ENCODE measurements around the gene APLP2.

The APLP2 gene

DNA sequence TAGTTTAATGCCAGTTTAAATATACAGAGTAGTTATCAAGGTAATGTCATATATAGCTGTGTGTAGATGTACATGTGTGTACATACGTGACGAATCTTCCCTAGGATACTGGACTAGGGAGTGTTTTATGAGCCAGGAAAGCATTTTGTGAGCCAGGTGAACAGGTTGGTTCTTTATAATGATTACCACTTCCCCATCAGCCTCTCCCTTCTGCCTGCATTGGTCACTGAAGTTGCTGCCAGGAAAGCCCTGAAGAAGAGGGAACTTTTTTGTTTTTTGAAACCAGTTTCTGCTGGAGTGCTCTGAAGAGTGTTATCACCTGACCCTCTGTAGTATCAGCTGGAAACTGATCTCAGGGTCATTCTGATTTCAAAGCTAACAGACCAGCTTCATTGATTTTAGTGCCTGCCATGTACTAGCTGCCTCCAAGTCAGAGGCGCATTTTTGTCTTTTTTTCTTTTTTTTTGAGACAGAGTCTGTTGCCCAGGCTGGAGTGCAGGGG lies 75.7 kb downstream of the APLP2 start (continued):
- TF ChIP-seq POU6F1 (CRISPR knock-in tag; IDR thresholded peaks at IDR 0.05; ENCODE audit: borderline replicate concordance, low read depth), result no peak
- TF ChIP-seq, protein P1, sequence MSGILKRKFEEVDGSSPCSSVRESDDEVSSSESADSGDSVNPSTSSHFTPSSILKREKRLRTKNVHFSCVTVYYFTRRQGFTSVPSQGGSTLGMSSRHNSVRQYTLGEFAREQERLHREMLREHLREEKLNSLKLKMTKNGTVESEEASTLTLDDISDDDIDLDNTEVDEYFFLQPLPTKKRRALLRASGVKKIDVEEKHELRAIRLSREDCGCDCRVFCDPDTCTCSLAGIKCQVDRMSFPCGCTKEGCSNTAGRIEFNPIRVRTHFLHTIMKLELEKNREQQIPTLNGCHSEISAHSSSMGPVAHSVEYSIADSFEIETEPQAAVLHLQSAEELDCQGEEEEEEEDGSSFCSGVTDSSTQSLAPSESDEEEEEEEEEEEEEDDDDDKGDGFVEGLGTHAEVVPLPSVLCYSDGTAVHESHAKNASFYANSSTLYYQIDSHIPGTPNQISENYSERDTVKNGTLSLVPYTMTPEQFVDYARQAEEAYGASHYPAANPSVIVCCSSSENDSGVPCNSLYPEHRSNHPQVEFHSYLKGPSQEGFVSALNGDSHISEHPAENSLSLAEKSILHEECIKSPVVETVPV (CRISPR knock-in tag; IDR thresholded peaks at IDR 0.05), result no peak
- TF ChIP-seq ZFP30 (CRISPR knock-in tag; IDR thresholded peaks at IDR 0.05), result no peak

GRCh38 chr11:130145975-130146776 lies 76.5 kb downstream of the APLP2 start:
- no peak for TF ChIP-seq SNAI2 (CRISPR knock-in tag; IDR thresholded peaks at IDR 0.05)
- ATAC-seq, result peak; percentile 62

DNA sequence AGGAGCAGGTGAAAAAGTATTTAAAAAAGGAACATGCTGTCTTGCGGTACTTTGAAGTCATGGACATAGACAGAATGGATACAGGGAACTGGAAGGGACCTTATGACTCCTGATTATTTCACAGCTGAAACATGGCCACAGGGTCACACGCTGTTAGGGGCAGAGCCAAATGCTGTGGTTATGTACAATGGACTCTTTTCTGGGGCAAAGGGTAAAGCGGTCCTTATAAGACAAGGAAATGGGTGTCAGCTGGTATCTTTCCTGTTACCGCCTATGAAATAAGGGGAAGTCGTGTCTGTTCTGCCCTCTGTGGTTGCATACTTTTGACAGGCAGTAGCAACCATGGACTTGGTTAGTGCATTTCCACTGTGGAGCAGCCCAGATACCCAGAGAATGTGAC lies 77.1 kb downstream of the APLP2 start:
- TF ChIP-seq, protein P2, sequence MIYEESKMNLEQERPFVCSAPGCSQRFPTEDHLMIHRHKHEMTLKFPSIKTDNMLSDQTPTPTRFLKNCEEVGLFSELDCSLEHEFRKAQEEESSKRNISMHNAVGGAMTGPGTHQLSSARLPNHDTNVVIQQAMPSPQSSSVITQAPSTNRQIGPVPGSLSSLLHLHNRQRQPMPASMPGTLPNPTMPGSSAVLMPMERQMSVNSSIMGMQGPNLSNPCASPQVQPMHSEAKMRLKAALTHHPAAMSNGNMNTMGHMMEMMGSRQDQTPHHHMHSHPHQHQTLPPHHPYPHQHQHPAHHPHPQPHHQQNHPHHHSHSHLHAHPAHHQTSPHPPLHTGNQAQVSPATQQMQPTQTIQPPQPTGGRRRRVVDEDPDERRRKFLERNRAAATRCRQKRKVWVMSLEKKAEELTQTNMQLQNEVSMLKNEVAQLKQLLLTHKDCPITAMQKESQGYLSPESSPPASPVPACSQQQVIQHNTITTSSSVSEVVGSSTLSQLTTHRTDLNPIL (CRISPR knock-in tag; IDR thresholded peaks at IDR 0.05; ENCODE audit: low read depth), result no peak
- TF ChIP-seq ARNTL (CRISPR knock-in tag; IDR thresholded peaks at IDR 0.05; ENCODE audit: borderline replicate concordance, low read depth), result no peak
- no peak for TF ChIP-seq TCF4 (CRISPR knock-in tag; IDR thresholded peaks at IDR 0.05; ENCODE audit: borderline replicate concordance)
- TF ChIP-seq, protein P1 (CRISPR knock-in tag; IDR thresholded peaks at IDR 0.05), result no peak
- TF ChIP-seq ISL1 (CRISPR knock-in tag; IDR thresholded peaks at IDR 0.05), result no peak
- no peak for TF ChIP-seq ZNF565 (CRISPR knock-in tag; conservative IDR thresholded peaks at IDR 0.05; ENCODE audit: low read depth)
- no peak for TF ChIP-seq TOX (CRISPR knock-in tag; IDR thresholded peaks at IDR 0.05; ENCODE audit: borderline replicate concordance)
- TF ChIP-seq, protein P3, sequence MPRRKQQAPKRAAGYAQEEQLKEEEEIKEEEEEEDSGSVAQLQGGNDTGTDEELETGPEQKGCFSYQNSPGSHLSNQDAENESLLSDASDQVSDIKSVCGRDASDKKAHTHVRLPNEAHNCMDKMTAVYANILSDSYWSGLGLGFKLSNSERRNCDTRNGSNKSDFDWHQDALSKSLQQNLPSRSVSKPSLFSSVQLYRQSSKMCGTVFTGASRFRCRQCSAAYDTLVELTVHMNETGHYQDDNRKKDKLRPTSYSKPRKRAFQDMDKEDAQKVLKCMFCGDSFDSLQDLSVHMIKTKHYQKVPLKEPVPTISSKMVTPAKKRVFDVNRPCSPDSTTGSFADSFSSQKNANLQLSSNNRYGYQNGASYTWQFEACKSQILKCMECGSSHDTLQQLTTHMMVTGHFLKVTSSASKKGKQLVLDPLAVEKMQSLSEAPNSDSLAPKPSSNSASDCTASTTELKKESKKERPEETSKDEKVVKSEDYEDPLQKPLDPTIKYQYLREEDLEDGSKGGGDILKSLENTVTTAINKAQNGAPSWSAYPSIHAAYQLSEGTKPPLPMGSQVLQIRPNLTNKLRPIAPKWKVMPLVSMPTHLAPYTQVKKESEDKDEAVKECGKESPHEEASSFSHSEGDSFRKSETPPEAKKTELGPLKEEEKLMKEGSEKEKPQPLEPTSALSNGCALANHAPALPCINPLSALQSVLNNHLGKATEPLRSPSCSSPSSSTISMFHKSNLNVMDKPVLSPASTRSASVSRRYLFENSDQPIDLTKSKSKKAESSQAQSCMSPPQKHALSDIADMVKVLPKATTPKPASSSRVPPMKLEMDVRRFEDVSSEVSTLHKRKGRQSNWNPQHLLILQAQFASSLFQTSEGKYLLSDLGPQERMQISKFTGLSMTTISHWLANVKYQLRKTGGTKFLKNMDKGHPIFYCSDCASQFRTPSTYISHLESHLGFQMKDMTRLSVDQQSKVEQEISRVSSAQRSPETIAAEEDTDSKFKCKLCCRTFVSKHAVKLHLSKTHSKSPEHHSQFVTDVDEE (CRISPR knock-in tag; IDR thresholded peaks at IDR 0.05), result no peak
- TF ChIP-seq BACH2 (CRISPR knock-in tag; IDR thresholded peaks at IDR 0.05; ENCODE audit: borderline replicate concordance), result no peak
- no peak for TF ChIP-seq CSDC2 (CRISPR knock-in tag; IDR thresholded peaks at IDR 0.05)
- no peak for TF ChIP-seq OSR1 (CRISPR knock-in tag; IDR thresholded peaks at IDR 0.05)
- no peak for TF ChIP-seq POU6F1 (CRISPR knock-in tag; IDR thresholded peaks at IDR 0.05; ENCODE audit: borderline replicate concordance, low read depth)
- TF ChIP-seq RARB (CRISPR knock-in tag; IDR thresholded peaks at IDR 0.05), result no peak
- no peak for TF ChIP-seq ZNF8 (CRISPR knock-in tag; IDR thresholded peaks at IDR 0.05)
- TF ChIP-seq ZNF70 (CRISPR knock-in tag; IDR thresholded peaks at IDR 0.05), result no peak
- TF ChIP-seq SNAI2 (CRISPR knock-in tag; IDR thresholded peaks at IDR 0.05), result no peak
- TF ChIP-seq ESRRG (CRISPR knock-in tag; IDR thresholded peaks at IDR 0.05), result no peak
- no peak for TF ChIP-seq PPARA (CRISPR knock-in tag; IDR thresholded peaks at IDR 0.05; ENCODE audit: borderline replicate concordance)
- ATAC-seq, result no peak; the same call in 2 of the 3 replicates

All from SK-N-SH treated with all-trans-retinoic acid at 6 μM for 48 hours (cell line).